ENCODE results near the gene SNX14.

The SNX14 gene

GRCh38 chr6:85470023-85470410, 123.6 kb downstream of the SNX14 start:
- TF ChIP-seq TAF1 (IDR thresholded peaks at IDR 0.05; ENCODE audit: borderline replicate concordance, insufficient read depth, low read length) (no peak), SIN3A (IDR thresholded peaks at IDR 0.05; ENCODE audit: borderline replicate concordance, insufficient read depth, low read length) (no peak), POLR2AphosphoS5 (IDR thresholded peaks at IDR 0.05; ENCODE audit: low read depth, low read length) (no peak), FOXP2 (optimal IDR thresholded peaks at IDR 0.05; ENCODE audit: borderline replicate concordance, extremely low read depth, extremely low read length, insufficient read depth) (no peak), REST (IDR thresholded peaks at IDR 0.05; ENCODE audit: insufficient read depth in 1 of 2, low read depth in 2 of 2, low read length in 2 of 2) (no peak)

- TF ChIP-seq FOXP2 (optimal IDR thresholded peaks at IDR 0.05; ENCODE audit: borderline replicate concordance, extremely low read depth, extremely low read length, insufficient read depth): no peak
Observed at GRCh38 chr6:85469276-85470022, 124.2 kb downstream of the SNX14 start.

- no peak for TF ChIP-seq FOXP2 (optimal IDR thresholded peaks at IDR 0.05; ENCODE audit: borderline replicate concordance, extremely low read depth, extremely low read length, insufficient read depth)
- TF ChIP-seq REST (IDR thresholded peaks at IDR 0.05; ENCODE audit: insufficient read depth in 1 of 2, low read depth in 2 of 2, low read length in 2 of 2): no peak
Observed at GRCh38 chr6:85468326-85468725, 125.3 kb downstream of the SNX14 start.

- TF ChIP-seq REST (IDR thresholded peaks at IDR 0.05; ENCODE audit: insufficient read depth in 1 of 2, low read depth in 2 of 2, low read length in 2 of 2) (no peak), TAF1 (IDR thresholded peaks at IDR 0.05; ENCODE audit: borderline replicate concordance, insufficient read depth, low read length) (no peak), SIN3A (IDR thresholded peaks at IDR 0.05; ENCODE audit: borderline replicate concordance, insufficient read depth, low read length) (no peak), POLR2AphosphoS5 (IDR thresholded peaks at IDR 0.05; ENCODE audit: low read depth, low read length) (no peak), FOXP2 (optimal IDR thresholded peaks at IDR 0.05; ENCODE audit: borderline replicate concordance, extremely low read depth, extremely low read length, insufficient read depth) (no peak)
Observed at GRCh38 chr6:85465762-85466161, 127.9 kb downstream of the SNX14 start.

- no peak for TF ChIP-seq POLR2AphosphoS5 (IDR thresholded peaks at IDR 0.05; ENCODE audit: low read depth, low read length)
- no peak; the same call in 1 of the 2 replicates for TF ChIP-seq SIN3A (IDR thresholded peaks at IDR 0.05; ENCODE audit: borderline replicate concordance, insufficient read depth, low read length)
- no peak for TF ChIP-seq TAF1 (IDR thresholded peaks at IDR 0.05; ENCODE audit: borderline replicate concordance, insufficient read depth, low read length)
- no peak for TF ChIP-seq REST (IDR thresholded peaks at IDR 0.05; ENCODE audit: insufficient read depth in 1 of 2, low read depth in 2 of 2, low read length in 2 of 2)
- TF ChIP-seq FOXP2 (optimal IDR thresholded peaks at IDR 0.05; ENCODE audit: borderline replicate concordance, extremely low read depth, extremely low read length, insufficient read depth): no peak
Observed at GRCh38 chr6:85464722-85465150, 128.9 kb downstream of the SNX14 start.

All from PFSK-1 (cell line).